ENCODE results near the gene COL5A2. TPM values are rescaled to one million over a fixed set of nuclear protein-coding genes. Genes with fewer than 3 reads are reported as not detected.

COL5A2 gene
- total RNA-seq, 1 donor from 2014 or later, result 26.3 TPM

GRCh38 chr2:189048189-189048588, 131.4 kb downstream of the COL5A2 start:
- DNase-seq, result no peak
- peaks cover 8% of the 10 kb centered on the region for H3K36me3 ChIP-seq
- ATAC-seq, result no peak
- TF ChIP-seq, protein P1, sequence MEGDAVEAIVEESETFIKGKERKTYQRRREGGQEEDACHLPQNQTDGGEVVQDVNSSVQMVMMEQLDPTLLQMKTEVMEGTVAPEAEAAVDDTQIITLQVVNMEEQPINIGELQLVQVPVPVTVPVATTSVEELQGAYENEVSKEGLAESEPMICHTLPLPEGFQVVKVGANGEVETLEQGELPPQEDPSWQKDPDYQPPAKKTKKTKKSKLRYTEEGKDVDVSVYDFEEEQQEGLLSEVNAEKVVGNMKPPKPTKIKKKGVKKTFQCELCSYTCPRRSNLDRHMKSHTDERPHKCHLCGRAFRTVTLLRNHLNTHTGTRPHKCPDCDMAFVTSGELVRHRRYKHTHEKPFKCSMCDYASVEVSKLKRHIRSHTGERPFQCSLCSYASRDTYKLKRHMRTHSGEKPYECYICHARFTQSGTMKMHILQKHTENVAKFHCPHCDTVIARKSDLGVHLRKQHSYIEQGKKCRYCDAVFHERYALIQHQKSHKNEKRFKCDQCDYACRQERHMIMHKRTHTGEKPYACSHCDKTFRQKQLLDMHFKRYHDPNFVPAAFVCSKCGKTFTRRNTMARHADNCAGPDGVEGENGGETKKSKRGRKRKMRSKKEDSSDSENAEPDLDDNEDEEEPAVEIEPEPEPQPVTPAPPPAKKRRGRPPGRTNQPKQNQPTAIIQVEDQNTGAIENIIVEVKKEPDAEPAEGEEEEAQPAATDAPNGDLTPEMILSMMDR (IDR thresholded peaks at IDR 0.05), result no peak
- no peaks in the 10 kb centered on the region for H3K27me3 ChIP-seq (ENCODE audit: low read depth)
- H3K4me3 ChIP-seq, result no peak overlapping the region
- no peak overlapping the region for H3K27ac ChIP-seq
- no peaks in the 10 kb centered on the region for H3K9me3 ChIP-seq
- intact Hi-C loops (cut with DNase I), result no loop called here
- no peaks in the 10 kb centered on the region for H3K4me1 ChIP-seq

GRCh38 chr2:189047171-189047888, 132.2 kb downstream of the COL5A2 start:
- H3K4me3 ChIP-seq, result no peak overlapping the region
- intact Hi-C loops (cut with DNase I), result no loop called here
- ATAC-seq (no peak), DNase-seq (no peak)
- no peaks in the 10 kb centered on the region for H3K27me3 ChIP-seq (ENCODE audit: low read depth)
- no peak overlapping the region for H3K27ac ChIP-seq
- peaks cover 1% of the 10 kb centered on the region for H3K36me3 ChIP-seq
- TF ChIP-seq, protein P1 (IDR thresholded peaks at IDR 0.05), result no peak
- no peaks in the 10 kb centered on the region for H3K9me3 ChIP-seq
- H3K4me1 ChIP-seq, result no peaks in the 10 kb centered on the region

DNA sequence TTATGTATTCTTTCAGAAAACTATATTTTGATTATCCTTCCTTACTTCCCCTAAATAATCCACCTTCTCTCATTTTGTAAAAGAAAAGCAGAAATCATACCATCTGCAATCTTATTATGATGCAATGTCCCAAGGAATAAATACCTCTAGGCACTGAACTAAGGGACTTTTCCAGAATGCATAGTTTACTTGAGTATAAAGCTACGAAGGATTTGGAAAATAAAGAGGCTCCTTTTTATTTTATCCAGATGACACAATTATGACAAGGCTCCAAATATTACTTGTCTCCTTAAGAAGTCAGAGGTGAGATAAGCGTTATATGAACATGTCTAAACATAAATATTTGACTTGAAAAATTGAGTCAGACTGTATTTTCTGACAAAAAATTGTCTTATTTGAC, 133.2 kb downstream of the COL5A2 start:
- Histone ChIP-seq H3K36me3 (no peaks in the 10 kb centered on the region), H3K4me3 (no peak overlapping the region), H3K4me1 (no peaks in the 10 kb centered on the region), H3K9me3 (no peaks in the 10 kb centered on the region), H3K27me3 (ENCODE audit: low read depth) (no peaks in the 10 kb centered on the region), H3K27ac (no peak overlapping the region)
- TF ChIP-seq, protein P1 (IDR thresholded peaks at IDR 0.05), result no peak
- DNase-seq (no peak), ATAC-seq (no peak)
- intact Hi-C loops (cut with DNase I), result no loop called here

DNA sequence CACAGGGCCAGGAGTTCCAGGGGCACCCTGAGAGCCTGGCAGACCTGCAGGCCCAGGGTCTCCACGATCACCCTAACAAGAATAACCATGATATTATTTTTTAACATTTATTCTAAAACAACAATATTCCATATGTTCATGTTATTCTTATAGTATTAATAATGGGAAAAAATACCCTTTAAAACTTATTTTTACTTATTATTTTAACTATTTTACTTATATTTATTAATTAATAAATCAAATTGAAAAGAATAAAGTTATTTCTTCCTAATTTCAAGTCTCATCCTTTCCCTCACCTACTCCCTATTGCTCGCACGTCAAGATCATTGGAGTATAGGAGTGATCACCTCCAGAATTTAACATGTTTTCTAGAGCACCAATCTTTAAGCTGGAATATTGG, 133.7 kb downstream of the COL5A2 start:
- TF ChIP-seq, protein P1 (IDR thresholded peaks at IDR 0.05), result no peak
- Histone ChIP-seq H3K4me1 (no peaks in the 10 kb centered on the region), H3K4me3 (no peak overlapping the region), H3K27me3 (ENCODE audit: low read depth) (no peaks in the 10 kb centered on the region), H3K36me3 (no peaks in the 10 kb centered on the region), H3K27ac (no peak overlapping the region), H3K9me3 (no peaks in the 10 kb centered on the region)
- DNase-seq, result no peak
- no peak for ATAC-seq
- intact Hi-C loops (cut with DNase I), result no loop called here

DNA sequence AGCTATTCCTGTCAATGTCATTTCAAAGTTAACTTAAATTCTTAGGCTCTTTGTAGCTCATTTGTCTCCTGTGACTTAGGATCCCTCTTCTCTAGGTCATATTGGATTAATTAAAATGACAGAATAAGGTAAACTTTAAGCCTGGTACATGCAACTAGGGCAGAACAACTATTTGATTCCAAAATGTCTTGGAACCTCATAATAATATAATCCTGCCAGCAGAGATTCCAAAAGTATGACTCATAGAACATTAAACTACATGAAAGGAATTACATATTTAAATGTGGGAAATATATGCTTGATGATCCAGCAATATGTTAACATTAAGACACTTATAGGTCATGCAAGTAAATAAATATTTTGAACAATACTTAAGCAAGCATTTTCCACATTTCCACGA, 142.0 kb downstream of the COL5A2 start:
- Histone ChIP-seq H3K4me3 (no peak overlapping the region), H3K27ac (no peak overlapping the region), H3K4me1 (no peaks in the 10 kb centered on the region), H3K9me3 (no peaks in the 10 kb centered on the region), H3K36me3 (peaks cover 39% of the 10 kb centered on the region), H3K27me3 (ENCODE audit: low read depth) (no peaks in the 10 kb centered on the region)
- DNase-seq (no peak), ATAC-seq (no peak)
- intact Hi-C loops (cut with DNase I), result no loop called here
- TF ChIP-seq, protein P1 (IDR thresholded peaks at IDR 0.05), result no peak

Measured in lower lobe of right lung (tissue), 2 donors.